Testis (tissue), 3 donors: ENCODE measurements around the gene C6orf47. TPM values are rescaled to one million over a fixed set of nuclear protein-coding genes. Genes with fewer than 3 reads are reported as not detected.

Experiments
- DNase-seq: peaks from one replicate; pipeline ENCODE4 v3.0.0-alpha.2; 2019
- H3K27ac ChIP-seq, 2 donors: fragments of 200-600 bp; sonication (generic); one replicate each; pipeline ENCODE4 v1.5.1; 2019
- H3K27me3 ChIP-seq: fragments of 200-600 bp; sonication (generic); one replicate; pipeline ENCODE4 v1.5.1; 2019
- H3K36me3 ChIP-seq: fragments of 200-600 bp; sonication (generic); one replicate; pipeline ENCODE4 v1.5.1; 2017; ENCODE audit warnings: low read depth; ENCODE audit errors: missing control alignments
- H3K4me1 ChIP-seq: fragments of 200-600 bp; sonication (generic); one replicate; pipeline ENCODE4 v1.5.1; 2019
- H3K4me3 ChIP-seq, 2 donors: fragments of 200-600 bp; sonication (generic); one replicate each; pipeline ENCODE4 v1.5.1; 2017 to 2019
- H3K9me3 ChIP-seq: fragments of 200-600 bp; sonication (generic); one replicate; pipeline ENCODE4 v1.5.1; 2017
- CTCF ChIP-seq, 3 experiments: fragments of 450-650 bp in 2 of 3; fragments of 200-600 bp in 1 of 3; sonication (generic) in 1 of 3; IDR thresholded peaks; one replicate each; pipeline ENCODE4 v1.5.1; 2016 to 2019; ENCODE audit warnings: antibody characterized with exemption in 3 of 3, mild to moderate bottlenecking in 2 of 3, moderate library complexity in 1 of 3
- POLR2A ChIP-seq: fragments of 450-650 bp; IDR thresholded peaks from one replicate; pipeline ENCODE4 v1.6.1; 2017; ENCODE audit warnings: antibody characterized with exemption, mild to moderate bottlenecking, moderate library complexity
- WGBS, 2 donors: methylation state at CpG; one replicate each; pipeline ENCODE4 v1.1.5; 2018; 5-methylcytosine and 5-hydroxymethylcytosine counted together
- intact Hi-C: fragments of 100-400 bp; cut with DNase I; formaldehyde crosslinking; loops from one replicate; pipeline ENCODE4 v1.15.1; 2023; ENCODE audit warnings: low total_unique reads
- polyA plus RNA-seq: library from polyadenylated mRNA; stranded (reverse); fragments of 350-450 nt; fragmentation: Illumina TruSeq; extraction: RNeasy Lipid Tissue Mini Kit (QIAGEN cat#74804); gene quantifications from one replicate; pipeline ENCODE4 v1.2.3, GENCODE V29; 2014; ENCODE audit warnings: low read depth, low replicate concordance; ENCODE audit not compliant: insufficient read depth
- total RNA-seq, 2 donors: library from RNA; depleted of rRNA; stranded (reverse); fragments of >200 nt; gene quantifications; one replicate each; pipeline ENCODE4 v1.2.3, GENCODE V29; 2016

The C6orf47 gene
- total and polyA plus RNA-seq, 3 donors from 2014 or later = 11.9 to 17.8 (median 13.9) TPM

- 78 to 82% methylated on average over 26 to 27 of the region's 27 CpGs for WGBS, 2 donors
- H3K4me3 ChIP-seq = no peak overlapping the region
- intact Hi-C loops = no loop called here
- TF ChIP-seq CTCF (IDR thresholded peaks at IDR 0.05) (no peak), POLR2A (no peak)
- no peaks in the 10 kb centered on the region for H3K36me3 ChIP-seq
- no peak overlapping the region for H3K27ac ChIP-seq
- H3K9me3 ChIP-seq = no peaks in the 10 kb centered on the region
- H3K4me1 ChIP-seq = peaks cover 4% of the 10 kb centered on the region
- no peaks in the 10 kb centered on the region for H3K27me3 ChIP-seq
- no peak for DNase-seq
Observed at GRCh38 chr6:31636698-31637596, 23.6 kb downstream of the C6orf47 start.

GRCh38 chr6:31634969-31635575, 25.5 kb downstream of the C6orf47 start:
- Histone ChIP-seq H3K27ac (no peak overlapping the region), H3K4me3 (no peak overlapping the region), H3K36me3 (no peaks in the 10 kb centered on the region), H3K9me3 (no peaks in the 10 kb centered on the region), H3K4me1 (peaks cover 4% of the 10 kb centered on the region), H3K27me3 (no peaks in the 10 kb centered on the region)
- no peak for DNase-seq
- 71 to 76% methylated on average over 11 of the region's 11 CpGs for WGBS, 2 donors
- intact Hi-C loops = no loop called here
- TF ChIP-seq POLR2A = no peak
- TF ChIP-seq CTCF (IDR thresholded peaks at IDR 0.05) = no peak

- Histone ChIP-seq H3K4me1 (peaks cover 4% of the 10 kb centered on the region), H3K27me3 (no peaks in the 10 kb centered on the region), H3K36me3 (peaks cover 3% of the 10 kb centered on the region), H3K9me3 (no peaks in the 10 kb centered on the region), H3K27ac (no peak overlapping the region), H3K4me3 (no peak overlapping the region)
- intact Hi-C loops = no loop called here
- DNase-seq = no peak
- TF ChIP-seq POLR2A (no peak), CTCF (IDR thresholded peaks at IDR 0.05) (no peak)
- WGBS, 2 donors = 77 to 85% methylated on average over 3 of the region's 3 CpGs
Observed at GRCh38 chr6:31634131-31634530, 26.4 kb downstream of the C6orf47 start.

DNA sequence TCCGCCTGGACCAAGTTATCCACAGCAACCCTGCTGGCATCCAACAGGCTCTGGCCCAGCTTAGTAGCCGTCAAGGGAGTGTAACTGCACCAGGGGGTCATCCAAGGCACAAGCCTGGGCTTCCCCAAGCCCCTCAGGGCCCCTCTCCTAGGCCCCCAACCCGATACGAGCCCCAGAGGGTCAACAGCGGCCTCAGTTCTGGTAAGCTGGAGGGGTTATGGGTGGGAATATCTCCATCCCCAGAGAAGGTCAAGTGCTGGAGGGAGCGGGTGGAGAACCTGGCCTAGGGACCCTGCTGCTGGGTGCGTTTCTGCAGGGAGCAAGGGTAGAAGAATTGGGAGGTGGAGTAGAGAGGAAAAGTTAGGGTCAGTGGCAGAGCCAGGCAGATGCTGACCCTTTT, 27.1 kb downstream of the C6orf47 start:
- intact Hi-C loops = no loop called here
- peaks cover 3% of the 10 kb centered on the region for H3K36me3 ChIP-seq

More for the DNA sequence above, 27.1 kb downstream of the C6orf47 start:
- WGBS, 2 donors = 84 to 85% methylated on average over 7 of the region's 7 CpGs
- DNase-seq = no peak
- Histone ChIP-seq H3K27me3 (no peaks in the 10 kb centered on the region), H3K27ac (no peak overlapping the region), H3K9me3 (no peaks in the 10 kb centered on the region), H3K4me1 (peaks cover 4% of the 10 kb centered on the region), H3K4me3 (no peak overlapping the region)
- no peak for TF ChIP-seq CTCF (IDR thresholded peaks at IDR 0.05)
- no peak for TF ChIP-seq POLR2A
